ENCODE measurements around the gene ZCCHC24. TPM values are rescaled to one million over a fixed set of nuclear protein-coding genes. Genes with fewer than 3 reads are reported as not detected.

ZCCHC24 gene
- total and polyA plus RNA-seq, 11 donors = 18.7 to 122 (median 49.6) TPM

DNA sequence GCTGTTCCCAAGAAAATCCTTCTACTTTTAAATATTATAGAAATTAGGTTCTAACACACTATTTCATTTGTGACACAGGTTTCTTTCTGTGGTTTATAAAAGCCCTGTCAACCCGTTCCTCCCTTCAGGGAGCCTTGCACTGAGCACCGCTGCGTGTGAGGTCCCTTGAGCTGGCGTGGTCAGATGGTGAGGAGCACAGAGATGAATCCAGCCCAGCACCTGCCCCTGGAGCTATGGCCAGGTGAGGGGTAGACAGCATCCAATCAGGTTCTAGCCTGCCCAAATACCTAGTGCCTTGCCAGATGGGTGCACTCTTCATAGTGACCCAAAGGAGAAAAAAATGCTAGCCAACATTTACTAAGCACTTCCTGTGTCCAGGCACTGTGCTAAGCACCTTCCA lies 15.7 kb downstream of the ZCCHC24 start:
- Histone ChIP-seq H3K27ac (peak overlapping the region in 2 of 12 donors; percentile 19 to 61), H3K36me3 (peaks cover 0 to 84% (median 54%) of the 10 kb centered on the region in 9 donors), H3K27me3 (no peaks in the 10 kb centered on the region), H3K4me3 (no peak overlapping the region), H3K4me1 (peaks cover 10 to 60% (median 46%) of the 10 kb centered on the region in 12 donors), H3K9me3 (no peaks in the 10 kb centered on the region)
- 91 to 97% (median 94%) methylated on average over 4 of the region's 4 CpGs for WGBS, 4 donors
- intact Hi-C loops (cut with DNase I) = no loop called here
- TF ChIP-seq, protein P1, sequence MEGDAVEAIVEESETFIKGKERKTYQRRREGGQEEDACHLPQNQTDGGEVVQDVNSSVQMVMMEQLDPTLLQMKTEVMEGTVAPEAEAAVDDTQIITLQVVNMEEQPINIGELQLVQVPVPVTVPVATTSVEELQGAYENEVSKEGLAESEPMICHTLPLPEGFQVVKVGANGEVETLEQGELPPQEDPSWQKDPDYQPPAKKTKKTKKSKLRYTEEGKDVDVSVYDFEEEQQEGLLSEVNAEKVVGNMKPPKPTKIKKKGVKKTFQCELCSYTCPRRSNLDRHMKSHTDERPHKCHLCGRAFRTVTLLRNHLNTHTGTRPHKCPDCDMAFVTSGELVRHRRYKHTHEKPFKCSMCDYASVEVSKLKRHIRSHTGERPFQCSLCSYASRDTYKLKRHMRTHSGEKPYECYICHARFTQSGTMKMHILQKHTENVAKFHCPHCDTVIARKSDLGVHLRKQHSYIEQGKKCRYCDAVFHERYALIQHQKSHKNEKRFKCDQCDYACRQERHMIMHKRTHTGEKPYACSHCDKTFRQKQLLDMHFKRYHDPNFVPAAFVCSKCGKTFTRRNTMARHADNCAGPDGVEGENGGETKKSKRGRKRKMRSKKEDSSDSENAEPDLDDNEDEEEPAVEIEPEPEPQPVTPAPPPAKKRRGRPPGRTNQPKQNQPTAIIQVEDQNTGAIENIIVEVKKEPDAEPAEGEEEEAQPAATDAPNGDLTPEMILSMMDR (IDR thresholded peaks at IDR 0.05) = no peak
- TF ChIP-seq POLR2A (IDR thresholded peaks at IDR 0.05) = no peak
- no peak for ATAC-seq
- peak in 1 of 5 donors; percentile 17 for DNase-seq

GRCh38 chr10:79427965-79428364 lies 17.5 kb downstream of the ZCCHC24 start:
- intact Hi-C loops (cut with DNase I) = no loop called here
- Histone ChIP-seq H3K4me3 (no peak overlapping the region), H3K4me1 (peaks cover 4 to 54% (median 39%) of the 10 kb centered on the region in 12 donors)

DNA sequence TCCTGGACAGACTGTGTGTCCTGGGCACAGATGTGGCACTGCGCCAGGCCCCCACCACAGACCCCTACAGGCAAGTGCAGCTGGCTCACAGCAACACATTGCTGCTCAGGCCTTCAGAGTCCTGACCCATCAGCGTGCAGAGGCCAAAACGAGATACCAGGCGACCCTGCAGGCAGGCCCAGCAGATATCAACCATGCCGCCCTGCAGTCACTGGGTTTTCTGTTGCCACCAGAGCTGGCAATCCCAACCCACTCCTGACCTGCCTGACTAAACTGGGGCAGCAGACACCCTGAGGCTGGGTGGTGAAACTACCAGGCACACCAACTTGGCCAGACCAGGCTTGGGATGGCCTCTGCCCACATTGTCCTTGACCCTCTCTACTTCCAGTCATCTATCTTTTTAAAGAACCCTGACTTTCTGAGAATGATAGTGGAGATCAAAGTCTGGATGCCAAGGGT lies 20.3 kb downstream of the ZCCHC24 start:
- WGBS, 4 donors = 49 to 80% (median 56%) methylated on average over 2 to 5 of the region's 5 CpGs
- TF ChIP-seq, protein P1 (IDR thresholded peaks at IDR 0.05) = no peak
- TF ChIP-seq POLR2A (IDR thresholded peaks at IDR 0.05) = no peak
- no peak overlapping the region for H3K4me3 ChIP-seq
- peaks cover 4 to 54% (median 36%) of the 10 kb centered on the region in 12 donors for H3K4me1 ChIP-seq
- intact Hi-C loops (cut with DNase I) = no loop called here
- peak in 3 of 5 donors; percentile 24 to 45 (median 42) for DNase-seq
- no peaks in the 10 kb centered on the region for H3K27me3 ChIP-seq
- H3K36me3 ChIP-seq = peaks cover 0 to 68% (median 36%) of the 10 kb centered on the region in 9 donors
- peak overlapping the region in 11 of 12 donors; percentile 36 to 66 (median 61) for H3K27ac ChIP-seq
- ATAC-seq = peak in 3 of 4 donors; percentile 11 to 48 (median 18)
- no peaks in the 10 kb centered on the region for H3K9me3 ChIP-seq

More at GRCh38 chr10:79427965-79428364, 17.5 kb downstream of the ZCCHC24 start:
- Histone ChIP-seq H3K27ac (peak overlapping the region in 1 of 12 donors; percentile 9), H3K9me3 (no peaks in the 10 kb centered on the region), H3K36me3 (peaks cover 0 to 91% (median 63%) of the 10 kb centered on the region in 9 donors), H3K27me3 (no peaks in the 10 kb centered on the region)
- TF ChIP-seq POLR2A (IDR thresholded peaks at IDR 0.05) = no peak
- TF ChIP-seq, protein P1 (IDR thresholded peaks at IDR 0.05) = no peak
- ATAC-seq = no peak
- DNase-seq = no peak
- WGBS, 4 donors = 95 to 98% (median 97%) methylated on average over 3 of the region's 3 CpGs

DNA sequence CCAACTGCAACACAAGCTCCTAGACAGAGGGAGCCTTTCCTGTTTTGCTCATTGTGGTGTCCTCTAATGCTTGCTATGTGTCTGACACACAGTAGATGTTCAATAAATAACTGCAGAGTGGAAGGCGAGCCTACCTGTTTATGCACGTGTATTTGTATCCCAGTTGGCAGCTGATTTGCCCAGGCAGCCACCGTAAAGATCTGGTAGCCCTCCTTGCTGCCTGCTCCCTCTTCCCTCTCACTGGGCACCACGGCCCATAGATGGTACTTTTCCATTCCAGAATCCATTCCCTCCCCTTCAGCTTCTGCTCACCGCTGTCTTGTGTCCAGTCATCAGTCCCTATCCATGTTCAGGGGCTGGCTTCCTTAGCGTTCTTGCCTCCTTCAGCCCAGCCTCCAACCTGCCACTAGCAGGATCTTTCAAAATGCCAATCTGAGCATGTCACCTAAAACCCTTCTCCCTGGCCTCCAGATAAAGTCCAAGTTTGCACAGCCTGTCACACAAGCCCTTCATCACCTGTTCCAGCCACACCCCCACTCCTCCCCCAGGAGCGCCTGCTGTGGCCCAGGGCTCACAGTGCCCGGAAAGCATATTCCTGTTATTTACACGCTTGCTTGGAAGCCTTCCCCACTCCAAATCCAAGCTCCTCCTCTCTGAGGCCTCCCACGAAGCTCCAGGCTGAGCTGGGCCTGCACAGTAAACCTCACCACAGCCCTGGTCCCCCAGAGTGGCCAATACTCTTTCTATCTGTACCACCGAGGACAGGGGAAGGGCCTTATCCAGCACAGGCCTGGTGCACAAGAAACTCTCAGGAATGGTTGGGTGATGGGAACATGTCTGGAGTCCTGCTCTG lies 21.0 kb downstream of the ZCCHC24 start:
- H3K27me3 ChIP-seq = no peaks in the 10 kb centered on the region
- no peaks in the 10 kb centered on the region for H3K9me3 ChIP-seq
- peaks cover 0 to 67% (median 30%) of the 10 kb centered on the region in 9 donors for H3K36me3 ChIP-seq
- 49 to 54% (median 52%) methylated on average over 11 of the region's 11 CpGs for WGBS, 4 donors
- H3K4me3 ChIP-seq = no peak overlapping the region
- peak in 3 of 5 donors; percentile 69 to 79 (median 71) for DNase-seq
- intact Hi-C loops (cut with DNase I) = no loop called here
- ATAC-seq = peak; percentile 32 to 81 (median 75)
- H3K4me1 ChIP-seq = peaks cover 7 to 60% (median 42%) of the 10 kb centered on the region in 12 donors
- H3K27ac ChIP-seq = peak overlapping the region in 11 of 12 donors; percentile 36 to 66 (median 61)
- TF ChIP-seq POLR2A (IDR thresholded peaks at IDR 0.05) = no peak
- TF ChIP-seq, protein P1 (IDR thresholded peaks at IDR 0.05) = no peak
